Small intestine (tissue), 7 donors: Measurements from ENCODE around the gene NTF3. TPM values are rescaled to one million over a fixed set of nuclear protein-coding genes. Genes with fewer than 3 reads are reported as not detected.
A peak's percentile ranks its signal among the peaks of the same experiment; 100 is the strongest.

Experiments
- DNase-seq, 2 donors: peaks; one replicate each; pipeline versions ENCODE4 v3.0.0 to v3.0.0-alpha.2; 2013
- FAIRE-seq: peaks from 2 replicates; lab custom pipeline; 2012; peaks lifted over from hg19 to GRCh38; lab: Jason Lieb, UNC
- H3K27ac ChIP-seq, 3 donors: one replicate each; pipeline ENCODE4 v1.5.1; 2013; ENCODE audit warnings: low read length in 2 of 3, mild to moderate bottlenecking in 2 of 3, control low read depth in 1 of 3, inconsistent platforms in 1 of 3, low read depth in 1 of 3, moderate library complexity in 1 of 3
- H3K27me3 ChIP-seq, 3 donors: one replicate each; pipeline ENCODE4 v1.6.1; 2013; ENCODE audit warnings: low read length in 3 of 3, inconsistent platforms in 1 of 3; ENCODE audit not compliant: control insufficient read depth in 3 of 3, insufficient read depth in 3 of 3
- H3K36me3 ChIP-seq, 3 donors: one replicate each; pipeline ENCODE4 v1.6.1; 2013; ENCODE audit warnings: low read length in 3 of 3, inconsistent platforms in 1 of 3, low read depth in 1 of 3, mild to moderate bottlenecking in 1 of 3, moderate library complexity in 1 of 3; ENCODE audit not compliant: control insufficient read depth in 3 of 3, insufficient read depth in 2 of 3
- H3K4me1 ChIP-seq, 3 donors: one replicate each; pipeline ENCODE4 v1.6.1; 2013; ENCODE audit warnings: low read length in 2 of 3, inconsistent platforms in 1 of 3, low read depth in 1 of 3, mild to moderate bottlenecking in 1 of 3, moderate library complexity in 1 of 3; ENCODE audit not compliant: control insufficient read depth in 3 of 3, insufficient read depth in 2 of 3
- H3K4me3 ChIP-seq, 3 donors: one replicate each; pipeline ENCODE4 v1.5.1; 2013; ENCODE audit warnings: low read length in 3 of 3, control low read depth in 1 of 3, inconsistent platforms in 1 of 3, low read depth in 1 of 3, mild to moderate bottlenecking in 1 of 3, moderate library complexity in 1 of 3
- H3K9me3 ChIP-seq, 2 donors: one replicate each; pipeline ENCODE4 v1.6.1; 2013; ENCODE audit warnings: low read depth in 1 of 2, low read length in 1 of 2; ENCODE audit not compliant: control insufficient read depth in 2 of 2, insufficient read depth in 1 of 2
- WGBS, 3 donors: extraction: QIAGEN DNeasy Blood & Tissue Kit; methylation state at CpG; one replicate each; pipeline ENCODE4 v1.1.7; 2013; 5-methylcytosine and 5-hydroxymethylcytosine counted together
- polyA plus RNA-seq, 4 donors: library from polyadenylated mRNA; stranded (reverse) in 3 of 4; unstranded in 1 of 4; fragments of 200-250 nt in 3 of 4; fragments of 120-200 nt in 1 of 4; gene quantifications; one replicate each; pipeline versions ENCODE4 v1.2.1 to v1.2.3, GENCODE V29; 2013
- donor health status: healthy with polysubstance abuse.
- donor health status: control.
- donor health status: control.
- donor health status: Bipolar disorder and iron deficiency.
- donor health status: healthy.

The NTF3 gene
- polyA plus RNA-seq, 4 donors, result 1.4 to 4.9 (median 1.9) TPM

- peak in 1 of 2 donors; percentile 41 for DNase-seq
- Histone ChIP-seq H3K27ac (no peak overlapping the region), H3K27me3 (no peaks in the 10 kb centered on the region), H3K9me3 (no peaks in the 10 kb centered on the region), H3K4me3 (no peak overlapping the region), H3K36me3 (no peaks in the 10 kb centered on the region), H3K4me1 (peaks cover 0 to 7% (median 0%) of the 10 kb centered on the region in 3 donors)
- 73 to 78% (median 76%) methylated on average over 12 of the region's 12 CpGs for WGBS, 3 donors
- no peak for FAIRE-seq
Observed at GRCh38 chr12:5458229-5459050, 26.5 kb downstream of the NTF3 start.

- no peaks in the 10 kb centered on the region for H3K27me3 ChIP-seq
- DNase-seq (no peak), FAIRE-seq (no peak)
- peaks cover 0 to 7% (median 0%) of the 10 kb centered on the region in 3 donors for H3K4me1 ChIP-seq
- 79 to 84% (median 82%) methylated on average over 10 of the region's 10 CpGs for WGBS, 3 donors
- no peaks in the 10 kb centered on the region for H3K9me3 ChIP-seq
- no peaks in the 10 kb centered on the region for H3K36me3 ChIP-seq
- H3K4me3 ChIP-seq, result no peak overlapping the region
- no peak overlapping the region for H3K27ac ChIP-seq
Observed at GRCh38 chr12:5459051-5459782, 27.3 kb downstream of the NTF3 start.

- Histone ChIP-seq H3K36me3 (no peaks in the 10 kb centered on the region), H3K27me3 (no peaks in the 10 kb centered on the region), H3K9me3 (no peaks in the 10 kb centered on the region), H3K4me1 (peaks cover 0 to 7% (median 0%) of the 10 kb centered on the region in 3 donors), H3K27ac (no peak overlapping the region), H3K4me3 (no peak overlapping the region)
- DNase-seq (no peak), FAIRE-seq (no peak)
- WGBS, 3 donors, result 85 to 95% (median 94%) methylated on average over 2 of the region's 2 CpGs
Observed at GRCh38 chr12:5460817-5461216, 28.9 kb downstream of the NTF3 start.

- DNase-seq (no peak), FAIRE-seq (no peak)
- no peaks in the 10 kb centered on the region for H3K27me3 ChIP-seq
- no peaks in the 10 kb centered on the region for H3K9me3 ChIP-seq
- H3K4me1 ChIP-seq, result peaks cover 0 to 7% (median 0%) of the 10 kb centered on the region in 3 donors
- no peak overlapping the region for H3K4me3 ChIP-seq
- no peaks in the 10 kb centered on the region for H3K36me3 ChIP-seq
- H3K27ac ChIP-seq, result no peak overlapping the region
- 91 to 96% (median 91%) methylated on average over 1 of the region's 1 CpG for WGBS, 3 donors
Observed at GRCh38 chr12:5461966-5462365, 30.1 kb downstream of the NTF3 start.

- no peaks in the 10 kb centered on the region for H3K36me3 ChIP-seq
- H3K27ac ChIP-seq, result no peak overlapping the region
- H3K9me3 ChIP-seq, result no peaks in the 10 kb centered on the region
- H3K27me3 ChIP-seq, result no peaks in the 10 kb centered on the region
- no peaks in the 10 kb centered on the region for H3K4me1 ChIP-seq
- FAIRE-seq (no peak), DNase-seq (no peak)
- 61 to 75% (median 62%) methylated on average over 2 of the region's 2 CpGs for WGBS, 3 donors
- H3K4me3 ChIP-seq, result no peak overlapping the region
Observed at GRCh38 chr12:5464096-5464495, 32.2 kb downstream of the NTF3 start.

GRCh38 chr12:5465384-5465783 is 33.5 kb downstream of the NTF3 start:
- 54 to 74% (median 60%) methylated on average over 6 of the region's 6 CpGs for WGBS, 3 donors
- no peak overlapping the region for H3K27ac ChIP-seq
- no peaks in the 10 kb centered on the region for H3K9me3 ChIP-seq
- no peaks in the 10 kb centered on the region for H3K36me3 ChIP-seq
- H3K4me3 ChIP-seq, result no peak overlapping the region
- H3K4me1 ChIP-seq, result no peaks in the 10 kb centered on the region
- no peak for FAIRE-seq
- DNase-seq, result no peak
- H3K27me3 ChIP-seq, result no peaks in the 10 kb centered on the region

- Histone ChIP-seq H3K27me3 (no peaks in the 10 kb centered on the region), H3K9me3 (no peaks in the 10 kb centered on the region), H3K27ac (no peak overlapping the region), H3K4me1 (no peaks in the 10 kb centered on the region), H3K36me3 (no peaks in the 10 kb centered on the region), H3K4me3 (no peak overlapping the region)
- no peak for DNase-seq
- no peak for FAIRE-seq
- WGBS, 3 donors, result 53 to 81% (median 58%) methylated on average over 5 of the region's 5 CpGs
Observed at GRCh38 chr12:5466521-5466960, 34.6 kb downstream of the NTF3 start.

- Histone ChIP-seq H3K27ac (no peak overlapping the region), H3K36me3 (no peaks in the 10 kb centered on the region), H3K4me3 (no peak overlapping the region), H3K4me1 (no peaks in the 10 kb centered on the region), H3K27me3 (no peaks in the 10 kb centered on the region), H3K9me3 (no peaks in the 10 kb centered on the region)
- no peak for FAIRE-seq
- 70 to 76% (median 71%) methylated on average over 2 of the region's 2 CpGs for WGBS, 3 donors
- DNase-seq, result no peak
Observed at GRCh38 chr12:5467931-5468330, 36.0 kb downstream of the NTF3 start.
